Duodenal mucosa (tissue), 2 donors: ENCODE measurements around the gene FAM78A.

Experiments used
- H3K27ac ChIP-seq: one replicate; pipeline ENCODE4 v1.7.0; 2013; ENCODE audit warnings: low read depth, low read length
- H3K27me3 ChIP-seq, 2 donors: one replicate each; pipeline ENCODE4 v1.7.0; 2013; ENCODE audit warnings: low read length in 2 of 2, control low read depth in 1 of 2; ENCODE audit not compliant: insufficient read depth in 2 of 2, control insufficient read depth in 1 of 2
- H3K36me3 ChIP-seq, 2 donors: one replicate each; pipeline ENCODE4 v1.7.0; 2013; ENCODE audit warnings: low read length in 2 of 2, control low read depth in 1 of 2; ENCODE audit not compliant: insufficient read depth in 2 of 2, control insufficient read depth in 1 of 2
- H3K4me1 ChIP-seq, 2 donors: one replicate each; pipeline ENCODE4 v1.7.0; 2013; ENCODE audit warnings: low read length in 2 of 2, control low read depth in 1 of 2; ENCODE audit not compliant: insufficient read depth in 2 of 2, control insufficient read depth in 1 of 2
- H3K4me3 ChIP-seq, 2 donors: one replicate each; pipeline ENCODE4 v1.7.0; 2013; ENCODE audit warnings: low read length in 2 of 2, low read depth in 1 of 2
- H3K9ac ChIP-seq, 2 donors: one replicate each; pipeline ENCODE4 v1.7.0; 2013; ENCODE audit warnings: low read length in 2 of 2, low read depth in 1 of 2
- H3K9me3 ChIP-seq, 2 donors: one replicate each; pipeline ENCODE4 v1.7.0; 2013; ENCODE audit warnings: low read length in 2 of 2, control low read depth in 1 of 2; ENCODE audit not compliant: control insufficient read depth in 1 of 2

The FAM78A gene

DNA sequence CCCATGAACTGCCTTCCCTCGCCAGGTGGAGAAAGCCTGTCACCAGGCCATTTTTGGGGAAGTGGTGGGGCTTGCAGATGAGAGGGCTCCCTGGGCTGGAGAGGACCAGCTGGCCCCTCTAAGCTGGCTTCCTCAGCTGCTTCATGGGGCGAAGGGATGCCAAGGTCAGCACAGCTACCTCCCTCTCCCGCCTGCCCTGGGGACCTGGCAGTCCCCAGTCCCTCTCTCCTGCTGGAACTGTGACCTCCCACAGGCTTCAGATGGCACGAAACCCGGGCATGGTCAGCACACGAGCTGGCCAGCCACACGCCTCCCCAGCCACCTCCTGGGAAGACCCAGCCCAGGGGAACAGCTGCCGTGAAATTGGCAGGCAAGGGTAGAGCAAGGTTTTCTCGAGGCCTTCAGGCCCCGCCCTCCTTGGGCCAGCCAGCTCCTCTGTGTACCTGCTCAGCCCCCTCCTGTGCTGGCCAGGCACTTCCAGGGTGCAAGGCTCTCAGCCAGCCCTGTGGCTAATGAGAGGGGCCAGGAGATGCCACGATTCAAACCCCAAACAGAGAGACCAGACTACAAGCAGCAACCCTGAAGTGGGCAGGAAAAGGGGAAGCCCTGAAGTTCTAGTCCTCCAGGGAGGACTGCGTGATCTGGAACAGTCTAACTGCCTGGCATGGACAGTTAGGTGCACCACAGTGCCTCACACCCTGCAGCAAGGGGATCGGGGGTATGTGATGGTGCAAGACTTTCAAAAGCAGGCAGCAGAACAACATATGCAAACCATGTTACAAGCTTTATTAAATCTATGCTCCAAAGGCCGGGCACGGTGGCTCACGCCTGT lies 26.1 kb upstream of the FAM78A start:
- H3K27ac ChIP-seq = no peak overlapping the region
- H3K4me3 ChIP-seq = no peak overlapping the region
- H3K27me3 ChIP-seq = no peaks in the 10 kb centered on the region
- no peaks in the 10 kb centered on the region for H3K9me3 ChIP-seq
- H3K4me1 ChIP-seq = no peaks in the 10 kb centered on the region
- H3K9ac ChIP-seq = no peak overlapping the region
- H3K36me3 ChIP-seq = no peaks in the 10 kb centered on the region

DNA sequence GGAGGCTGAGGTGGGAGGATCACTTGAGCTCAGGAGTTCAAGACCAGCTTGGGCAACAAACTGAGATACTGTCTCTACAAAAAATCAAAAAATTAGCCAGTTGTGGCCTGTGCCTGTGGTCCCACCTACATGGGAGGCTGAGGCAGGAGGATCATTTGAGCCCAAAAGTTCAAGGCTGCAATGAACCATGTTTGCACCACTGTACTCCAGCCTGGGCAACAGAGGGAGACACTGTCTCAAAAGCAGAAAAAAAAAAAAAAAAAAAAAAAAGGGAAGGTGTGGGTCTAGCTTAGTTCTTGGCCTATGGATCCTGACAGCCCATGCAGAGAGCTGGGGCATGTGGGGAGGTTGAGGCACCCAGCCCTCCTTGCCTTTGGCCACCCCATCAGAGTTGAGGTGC lies 24.1 kb upstream of the FAM78A start:
- no peak overlapping the region for H3K9ac ChIP-seq
- no peaks in the 10 kb centered on the region for H3K27me3 ChIP-seq
- H3K4me3 ChIP-seq = no peak overlapping the region
- no peaks in the 10 kb centered on the region for H3K4me1 ChIP-seq
- no peaks in the 10 kb centered on the region for H3K36me3 ChIP-seq
- no peaks in the 10 kb centered on the region for H3K9me3 ChIP-seq
- no peak overlapping the region for H3K27ac ChIP-seq

GRCh38 chr9:131299961-131300347 lies 23.6 kb upstream of the FAM78A start:
- no peak overlapping the region for H3K9ac ChIP-seq
- no peaks in the 10 kb centered on the region for H3K4me1 ChIP-seq
- H3K27me3 ChIP-seq = no peaks in the 10 kb centered on the region
- H3K27ac ChIP-seq = no peak overlapping the region
- H3K36me3 ChIP-seq = no peaks in the 10 kb centered on the region
- H3K4me3 ChIP-seq = no peak overlapping the region
- no peaks in the 10 kb centered on the region for H3K9me3 ChIP-seq

DNA sequence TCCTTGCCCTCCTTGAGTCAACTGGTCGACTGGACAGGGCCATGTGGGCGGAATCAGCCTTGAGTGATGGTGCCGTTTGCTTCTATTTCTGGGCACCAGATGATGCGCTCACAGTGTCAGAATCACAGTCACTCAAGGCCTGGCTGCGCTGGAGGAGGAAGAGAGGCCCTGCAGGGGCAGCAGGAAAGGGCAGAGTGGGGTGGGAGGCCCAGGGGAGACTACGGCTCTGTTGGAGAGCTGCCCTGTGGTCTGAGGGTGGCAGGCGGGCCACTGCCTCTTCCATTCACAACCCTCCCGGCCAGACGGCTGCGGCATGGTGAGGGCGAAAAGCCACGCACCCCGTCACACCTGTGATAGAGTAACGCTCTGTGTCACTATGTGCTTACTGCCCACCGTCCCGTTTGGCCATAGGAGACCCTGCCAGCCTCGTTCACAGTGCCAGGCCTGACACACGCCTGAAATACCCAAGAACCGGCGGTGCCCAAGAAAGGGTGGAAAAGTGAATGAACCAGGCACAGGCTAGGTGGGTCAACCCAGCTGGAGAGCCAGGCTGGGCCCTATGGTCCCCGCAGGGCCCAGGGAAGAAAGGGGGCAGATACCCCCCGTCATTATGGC lies 23.1 kb upstream of the FAM78A start:
- no peaks in the 10 kb centered on the region for H3K36me3 ChIP-seq
- H3K4me1 ChIP-seq = no peaks in the 10 kb centered on the region
- H3K9me3 ChIP-seq = no peaks in the 10 kb centered on the region

DNA sequence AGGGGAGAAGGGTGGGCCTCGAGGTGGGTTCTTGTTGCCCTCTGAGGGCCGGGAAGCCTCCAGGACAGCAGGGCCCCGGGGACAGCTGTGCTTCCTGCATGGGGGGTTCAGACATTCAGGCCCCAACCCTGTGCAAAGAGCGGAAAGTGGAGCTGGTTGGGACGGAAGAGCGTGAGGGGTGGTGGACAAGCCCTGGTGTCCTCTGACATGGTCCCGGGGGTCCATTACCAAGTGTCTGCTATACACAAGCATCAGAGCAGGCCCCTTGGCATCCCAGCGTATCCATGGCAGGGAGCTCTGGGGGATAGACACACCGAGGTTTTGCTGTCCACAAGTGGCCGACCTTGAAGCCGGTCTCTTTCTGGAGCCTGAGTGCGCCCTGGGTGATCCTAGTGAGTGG lies 22.5 kb upstream of the FAM78A start:
- H3K36me3 ChIP-seq = no peaks in the 10 kb centered on the region
- H3K27me3 ChIP-seq = no peaks in the 10 kb centered on the region
- H3K27ac ChIP-seq = no peak overlapping the region
- no peaks in the 10 kb centered on the region for H3K4me1 ChIP-seq
- no peaks in the 10 kb centered on the region for H3K9me3 ChIP-seq
- no peak overlapping the region for H3K4me3 ChIP-seq
- no peak overlapping the region for H3K9ac ChIP-seq

More for the DNA sequence above, 23.1 kb upstream of the FAM78A start:
- Histone ChIP-seq H3K9ac (no peak overlapping the region), H3K4me3 (no peak overlapping the region), H3K27ac (no peak overlapping the region), H3K27me3 (no peaks in the 10 kb centered on the region)

GRCh38 chr9:131298341-131298740 lies 22.0 kb upstream of the FAM78A start:
- no peaks in the 10 kb centered on the region for H3K9me3 ChIP-seq
- no peaks in the 10 kb centered on the region for H3K4me1 ChIP-seq
- no peaks in the 10 kb centered on the region for H3K36me3 ChIP-seq
- no peaks in the 10 kb centered on the region for H3K27me3 ChIP-seq
- H3K27ac ChIP-seq = no peak overlapping the region
- no peak overlapping the region for H3K4me3 ChIP-seq
- H3K9ac ChIP-seq = no peak overlapping the region

DNA sequence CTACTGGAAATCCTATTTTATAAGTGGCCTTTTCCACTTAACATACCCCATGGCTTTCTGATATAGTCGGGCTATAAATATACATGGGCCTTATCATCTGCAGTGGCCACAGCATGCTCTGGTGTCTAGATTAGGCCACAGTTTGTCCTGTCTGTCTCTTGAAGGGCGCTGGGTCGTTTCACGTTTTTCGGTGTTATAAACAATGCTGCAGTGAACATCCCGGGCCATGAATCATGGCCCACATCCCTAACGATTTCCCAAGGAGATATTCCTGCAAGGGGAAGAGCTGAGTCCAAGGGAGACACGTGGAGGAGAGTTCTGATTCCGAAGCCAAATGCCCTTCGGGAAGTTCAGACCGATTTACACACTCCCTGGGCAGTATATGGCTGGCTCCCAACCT lies 21.6 kb upstream of the FAM78A start:
- H3K4me3 ChIP-seq = no peak overlapping the region
- H3K9ac ChIP-seq = no peak overlapping the region
- H3K27me3 ChIP-seq = no peaks in the 10 kb centered on the region
- no peak overlapping the region for H3K27ac ChIP-seq
- H3K36me3 ChIP-seq = no peaks in the 10 kb centered on the region
- H3K4me1 ChIP-seq = no peaks in the 10 kb centered on the region
- H3K9me3 ChIP-seq = no peaks in the 10 kb centered on the region

- H3K36me3 ChIP-seq = no peaks in the 10 kb centered on the region
- H3K27me3 ChIP-seq = no peaks in the 10 kb centered on the region
- no peaks in the 10 kb centered on the region for H3K4me1 ChIP-seq
- H3K27ac ChIP-seq = no peak overlapping the region
- no peak overlapping the region for H3K9ac ChIP-seq
- H3K4me3 ChIP-seq = no peak overlapping the region
- H3K9me3 ChIP-seq = no peaks in the 10 kb centered on the region
Measured at GRCh38 chr9:131296906-131297500, 20.7 kb upstream of the FAM78A start.

DNA sequence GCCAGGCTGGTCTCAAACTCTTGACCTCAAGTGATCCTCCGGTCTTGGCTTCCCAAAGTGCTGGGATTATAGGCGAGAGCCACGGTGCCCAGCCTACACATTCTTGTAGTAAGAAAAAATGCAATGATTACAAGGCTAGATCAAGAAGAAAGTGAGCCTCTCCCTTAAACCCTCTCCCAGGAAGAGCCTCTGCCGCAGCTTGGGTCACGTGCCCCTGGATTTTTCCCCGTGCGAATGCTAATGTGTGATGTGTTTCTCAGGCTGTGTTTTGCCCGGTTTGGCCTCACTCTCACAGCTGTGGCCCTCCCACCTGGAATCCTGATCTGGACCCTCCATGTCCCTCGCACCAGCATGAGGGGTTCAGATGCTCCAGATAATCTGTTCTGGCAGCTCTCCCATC lies 20.1 kb upstream of the FAM78A start:
- H3K27me3 ChIP-seq = no peaks in the 10 kb centered on the region
- H3K4me3 ChIP-seq = no peak overlapping the region
- no peak overlapping the region for H3K27ac ChIP-seq
- no peaks in the 10 kb centered on the region for H3K4me1 ChIP-seq
- H3K36me3 ChIP-seq = no peaks in the 10 kb centered on the region
- H3K9ac ChIP-seq = no peak overlapping the region
- H3K9me3 ChIP-seq = no peaks in the 10 kb centered on the region

- no peak overlapping the region for H3K4me3 ChIP-seq
- H3K36me3 ChIP-seq = no peaks in the 10 kb centered on the region
- no peak overlapping the region for H3K27ac ChIP-seq
- no peaks in the 10 kb centered on the region for H3K9me3 ChIP-seq
- H3K9ac ChIP-seq = no peak overlapping the region
- H3K27me3 ChIP-seq = no peaks in the 10 kb centered on the region
- no peaks in the 10 kb centered on the region for H3K4me1 ChIP-seq
Measured at GRCh38 chr9:131292937-131293336, 16.6 kb upstream of the FAM78A start.
